ENCODE measurements around the gene TESPA1.
"Not testable (repeated sequence)": the region's sequence is repeated elsewhere in the genome, so short reads cannot be mapped to it uniquely, and the experiment has no call there.

TESPA1 gene

GRCh38 chr12:54945082-54945481 is 39.5 kb downstream of the TESPA1 start:
- no peak for DNase-seq

GRCh38 chr12:54943292-54943691 is 41.3 kb downstream of the TESPA1 start:
- not testable (repeated sequence) for DNase-seq

- no peak for DNase-seq
Measured at GRCh38 chr12:54941659-54942058, 42.9 kb downstream of the TESPA1 start.

- no peak for DNase-seq
Measured at GRCh38 chr12:54940727-54941315, 43.7 kb downstream of the TESPA1 start.

GRCh38 chr12:54937929-54938328 is 46.6 kb downstream of the TESPA1 start:
- no peak for DNase-seq

- DNase-seq, result no peak
Measured at GRCh38 chr12:54937376-54937775, 47.2 kb downstream of the TESPA1 start.

GRCh38 chr12:54936736-54937135 is 47.8 kb downstream of the TESPA1 start:
- no peak for DNase-seq

- DNase-seq, result peak; percentile 48
Measured at GRCh38 chr12:54935235-54935951, 49.2 kb downstream of the TESPA1 start.

- DNase-seq, result no peak
Measured at GRCh38 chr12:54934419-54934818, 50.1 kb downstream of the TESPA1 start.

GRCh38 chr12:54933376-54933775 is 51.2 kb downstream of the TESPA1 start:
- DNase-seq, result peak; percentile 28

- DNase-seq, result no peak
Measured at GRCh38 chr12:54932691-54933090, 51.9 kb downstream of the TESPA1 start.

GRCh38 chr12:54932038-54932437 is 52.5 kb downstream of the TESPA1 start:
- no peak for DNase-seq

GRCh38 chr12:54929998-54930397 is 54.6 kb downstream of the TESPA1 start:
- DNase-seq, result no peak

GRCh38 chr12:54926246-54926645 is 58.3 kb downstream of the TESPA1 start:
- DNase-seq, result no peak

- DNase-seq, result no peak
Measured at GRCh38 chr12:54924972-54925707, 59.4 kb downstream of the TESPA1 start.

GRCh38 chr12:54917001-54917488 is 67.5 kb downstream of the TESPA1 start:
- no peak for DNase-seq
